Stimulated activated CD4-positive, alpha-beta T cell treated with anti-CD3 and anti-CD28 coated beads, Interleukin-12 subunit alpha, Interleukin-12 subunit beta, amount 100 ng/mL, for 4 hours (primary cell): ENCODE results near the gene WNT9A.

Experiments
- DNase-seq: peaks from one replicate; pipeline ENCODE4 v3.0.0-alpha.2; 2020

The WNT9A gene

GRCh38 chr1:227907439-227908015 is 40.2 kb downstream of the WNT9A start:
- no peak for DNase-seq

DNA sequence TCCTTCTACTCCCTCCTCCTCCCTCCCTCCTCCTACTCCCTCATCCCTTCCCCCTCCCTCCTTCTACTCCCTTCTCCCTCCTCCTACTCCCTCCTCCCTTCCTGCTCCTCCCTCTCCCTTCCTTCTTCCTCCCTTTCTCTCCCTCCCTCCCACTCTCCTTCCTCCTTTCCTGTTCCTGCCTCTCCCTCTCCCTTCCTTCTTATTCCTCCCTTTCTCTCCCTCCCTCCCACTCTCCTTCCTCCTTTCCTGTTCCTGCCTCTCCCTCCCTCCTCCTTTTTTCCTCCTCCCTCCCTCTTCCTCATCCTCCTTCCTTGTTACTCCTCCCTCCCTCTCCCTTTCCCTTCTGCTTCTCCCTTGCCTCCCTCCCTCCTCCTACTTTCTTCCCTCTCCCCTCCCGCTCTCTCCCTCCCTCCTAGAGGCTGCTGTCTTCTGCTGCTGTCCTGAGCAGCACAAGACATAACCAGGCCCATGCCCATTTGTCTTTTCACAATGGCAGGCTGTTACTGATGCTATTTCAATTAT is 41.1 kb downstream of the WNT9A start:
- DNase-seq = no peak

GRCh38 chr1:227905573-227906487 is 41.9 kb downstream of the WNT9A start:
- DNase-seq = no peak

GRCh38 chr1:227904541-227905335 is 43.0 kb downstream of the WNT9A start:
- DNase-seq = no peak

- no peak for DNase-seq
These were observed 43.9 kb downstream of the WNT9A start for GRCh38 chr1:227903614-227904501.

DNA sequence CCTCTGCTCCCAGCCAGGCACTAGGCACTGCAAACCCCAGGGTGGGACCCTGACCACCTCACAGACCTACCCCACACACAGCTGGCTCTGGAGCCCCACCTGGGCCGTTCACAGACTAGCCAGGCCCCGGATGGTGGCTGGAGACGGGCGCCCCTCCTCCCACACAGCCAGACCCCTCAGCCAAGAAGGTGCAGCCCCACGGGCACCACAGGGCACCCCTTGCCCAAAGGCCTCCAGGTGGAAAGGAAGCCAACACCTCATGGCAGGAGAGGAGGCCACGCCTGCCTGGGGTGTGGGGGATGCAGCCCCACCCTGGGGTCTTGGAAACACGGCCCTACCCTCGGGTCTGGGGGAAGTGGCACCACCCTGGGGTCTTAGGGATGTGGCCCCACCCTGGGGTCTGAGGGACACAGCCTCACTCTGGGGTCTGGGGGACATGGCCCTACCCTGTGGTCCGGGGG is 44.6 kb downstream of the WNT9A start:
- DNase-seq = no peak

DNA sequence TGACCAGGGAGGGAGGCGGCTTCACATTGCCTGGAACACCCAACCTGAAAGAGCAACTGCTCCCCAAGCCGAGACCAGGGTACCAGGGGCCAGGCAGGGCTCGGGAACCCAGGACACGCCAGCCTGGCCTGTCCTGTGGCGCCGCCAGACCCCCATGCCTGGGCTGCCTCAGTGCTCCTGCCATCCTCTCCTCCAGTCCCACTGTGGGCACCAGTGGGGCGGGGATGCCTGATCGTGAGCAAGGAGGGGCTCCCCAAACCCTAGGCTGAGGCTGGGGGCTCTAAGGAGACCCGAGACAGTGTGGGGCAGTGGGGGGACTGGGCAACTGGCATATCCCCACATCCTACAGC is 45.1 kb downstream of the WNT9A start:
- DNase-seq = no peak

DNA sequence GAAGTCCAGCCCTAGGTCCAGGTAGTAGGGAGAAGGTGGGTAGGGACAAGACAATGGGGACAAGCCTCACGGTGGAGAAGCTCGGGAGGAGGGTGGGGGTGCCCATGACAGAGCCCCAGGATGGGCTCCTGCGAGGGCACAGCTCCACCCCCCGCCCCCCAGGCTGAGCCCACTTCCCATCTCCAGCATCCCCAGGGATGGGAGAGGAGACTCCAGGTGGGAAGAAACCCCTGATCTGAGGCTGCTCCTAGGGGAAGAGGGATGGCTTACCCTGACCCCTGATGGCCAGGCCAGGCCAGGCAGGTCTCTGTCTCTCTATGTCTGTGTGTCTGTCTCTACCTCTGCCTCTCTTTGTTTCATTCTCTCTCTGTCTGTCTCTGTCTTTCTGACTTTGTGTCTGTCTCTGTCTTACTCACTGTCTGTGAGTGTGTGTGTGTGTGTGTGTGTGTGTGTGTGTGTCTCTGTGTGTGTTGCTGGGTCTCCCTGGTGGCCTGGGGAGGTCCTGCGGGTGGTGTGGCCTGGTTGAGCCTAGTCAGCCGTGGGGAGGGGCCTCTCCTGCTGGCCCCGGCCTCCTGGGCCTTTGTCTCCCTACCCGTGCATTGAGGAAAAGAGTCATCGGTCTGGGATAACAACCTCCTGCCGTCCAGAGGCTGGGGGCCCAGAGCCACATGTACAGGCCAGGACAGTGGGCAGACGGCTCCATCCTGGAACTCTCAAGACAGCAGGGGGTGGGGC is 45.7 kb downstream of the WNT9A start:
- no peak for DNase-seq

DNA sequence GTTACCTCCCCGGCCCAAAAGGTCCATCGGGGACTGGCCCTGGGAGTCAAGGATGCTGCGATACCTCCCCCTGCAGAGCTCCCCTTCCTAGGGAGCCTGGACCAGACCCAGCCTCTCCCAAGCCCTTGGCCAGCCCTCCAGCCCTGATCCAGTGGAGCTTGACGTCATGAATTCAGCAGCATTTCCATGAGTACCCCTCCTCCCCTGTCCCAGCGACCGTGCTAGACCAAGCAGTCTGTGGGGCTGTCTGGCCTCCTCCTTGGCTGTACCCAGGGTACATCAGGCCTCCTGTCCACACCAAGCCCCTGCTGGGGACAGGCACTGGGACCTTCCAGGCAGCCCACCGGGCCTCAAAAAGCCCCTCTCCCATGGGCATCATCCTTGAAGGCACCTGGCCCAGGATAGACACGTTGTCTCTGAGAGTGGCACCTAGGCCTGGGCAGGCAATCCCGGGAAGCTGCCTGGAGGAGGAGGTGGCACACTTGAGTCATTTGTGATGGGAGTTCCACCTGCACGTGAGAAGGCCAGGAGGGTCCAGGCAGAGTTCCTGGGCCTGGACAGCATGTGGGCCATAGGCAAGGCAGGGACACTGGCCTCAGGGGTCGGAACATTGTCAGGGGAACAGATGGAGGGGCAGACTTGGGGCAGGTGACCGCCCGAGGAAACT is 46.4 kb downstream of the WNT9A start:
- DNase-seq = no peak

- DNase-seq = no peak
These were observed 47.1 kb downstream of the WNT9A start for GRCh38 chr1:227900571-227901051.

DNA sequence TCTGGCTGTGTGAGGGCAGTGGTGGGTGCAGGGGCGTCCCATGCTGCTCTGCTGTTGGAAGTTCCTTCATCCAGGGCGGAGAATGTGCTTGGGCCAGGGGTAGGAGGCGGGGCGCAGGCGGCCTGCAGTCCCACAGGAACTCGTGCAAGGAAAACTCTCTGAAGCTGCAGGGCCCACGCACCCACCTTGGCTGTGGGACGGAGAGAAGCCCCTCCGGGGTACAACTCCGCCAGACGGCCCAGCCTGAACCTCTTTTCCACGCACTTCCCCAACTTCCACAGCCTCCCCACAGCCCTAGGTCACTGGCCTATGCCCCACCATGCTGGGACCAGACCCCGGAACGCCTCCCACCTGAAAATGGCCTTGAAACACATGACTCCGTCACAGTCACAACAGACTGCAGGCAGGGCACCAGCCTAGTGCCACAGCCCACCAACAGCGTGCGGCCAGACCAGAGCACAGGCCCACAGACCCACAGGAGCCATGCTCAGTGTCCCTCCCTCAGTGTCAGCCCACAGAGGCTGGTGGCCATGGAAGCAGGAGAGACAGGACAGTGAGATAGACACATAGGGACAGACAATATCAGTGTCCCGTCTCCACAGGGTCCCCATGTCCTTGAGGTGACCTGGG is 47.8 kb downstream of the WNT9A start:
- DNase-seq = no peak

DNA sequence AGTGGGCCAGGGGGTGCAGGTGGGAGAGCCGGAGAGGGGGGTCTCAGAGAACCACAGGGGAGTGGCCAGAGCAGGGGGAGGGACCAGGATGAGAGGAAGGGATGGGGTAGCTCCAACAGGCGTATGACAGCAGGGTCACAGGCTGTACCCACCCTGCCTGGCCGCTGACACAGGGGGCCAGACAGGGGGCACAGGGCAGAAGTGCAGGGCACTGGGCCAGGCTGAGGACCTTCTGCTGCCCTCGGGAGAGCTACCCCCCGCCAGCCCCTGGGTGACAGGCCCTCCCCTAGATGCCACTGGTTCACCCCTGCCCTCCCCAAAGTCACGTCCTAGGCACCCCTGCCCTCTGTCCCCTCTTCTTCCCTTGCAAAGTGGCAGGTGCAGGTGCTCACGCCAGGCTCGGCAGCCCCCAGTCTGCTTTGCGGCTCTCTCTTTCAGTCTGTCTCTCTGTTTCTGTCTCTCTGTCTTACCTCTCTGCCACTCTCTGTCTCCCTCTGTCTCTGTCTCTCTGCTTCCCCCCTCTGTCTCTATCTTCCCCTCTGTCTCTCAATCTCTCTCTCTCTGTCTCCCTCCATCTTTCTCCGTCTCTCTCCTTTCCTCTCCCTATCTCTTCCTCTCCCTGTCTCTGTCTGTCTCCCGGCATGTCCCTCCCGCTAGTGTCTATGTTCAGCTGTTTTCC is 48.5 kb downstream of the WNT9A start:
- DNase-seq = no peak

GRCh38 chr1:227898502-227899140 is 49.1 kb downstream of the WNT9A start:
- no peak for DNase-seq

DNA sequence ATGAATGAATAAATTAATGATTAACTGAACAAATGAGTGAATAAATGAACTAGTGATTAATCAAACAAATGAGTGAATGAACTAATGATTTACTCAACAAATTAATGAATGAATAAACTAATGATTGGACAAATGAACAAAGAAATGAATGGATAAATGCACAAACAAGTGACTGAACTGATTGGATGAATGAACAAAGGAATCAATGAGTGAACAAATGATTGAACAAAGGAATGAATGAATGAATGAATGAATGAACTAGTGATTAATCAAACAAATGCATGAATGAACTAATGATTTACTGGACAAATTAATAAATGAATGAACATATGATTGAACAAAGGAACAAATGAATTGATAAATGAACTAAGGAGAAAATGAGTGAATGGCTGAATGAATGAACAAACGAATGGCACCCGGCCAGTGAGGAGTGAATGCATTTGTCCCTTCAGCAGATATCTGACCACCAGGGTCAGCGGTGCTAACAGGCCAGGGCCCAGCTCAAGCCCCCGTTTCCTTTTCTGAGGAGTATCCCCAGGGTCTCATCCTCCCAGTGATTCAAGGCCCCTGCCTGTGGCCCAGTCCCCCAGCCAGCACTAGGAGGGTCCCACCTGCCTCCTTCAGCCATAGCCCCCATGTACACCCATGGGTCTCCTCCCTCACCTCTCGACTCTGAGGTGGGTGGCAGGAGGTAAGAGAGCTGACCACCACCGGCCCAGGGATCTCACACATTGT is 49.9 kb downstream of the WNT9A start:
- no peak for DNase-seq

DNA sequence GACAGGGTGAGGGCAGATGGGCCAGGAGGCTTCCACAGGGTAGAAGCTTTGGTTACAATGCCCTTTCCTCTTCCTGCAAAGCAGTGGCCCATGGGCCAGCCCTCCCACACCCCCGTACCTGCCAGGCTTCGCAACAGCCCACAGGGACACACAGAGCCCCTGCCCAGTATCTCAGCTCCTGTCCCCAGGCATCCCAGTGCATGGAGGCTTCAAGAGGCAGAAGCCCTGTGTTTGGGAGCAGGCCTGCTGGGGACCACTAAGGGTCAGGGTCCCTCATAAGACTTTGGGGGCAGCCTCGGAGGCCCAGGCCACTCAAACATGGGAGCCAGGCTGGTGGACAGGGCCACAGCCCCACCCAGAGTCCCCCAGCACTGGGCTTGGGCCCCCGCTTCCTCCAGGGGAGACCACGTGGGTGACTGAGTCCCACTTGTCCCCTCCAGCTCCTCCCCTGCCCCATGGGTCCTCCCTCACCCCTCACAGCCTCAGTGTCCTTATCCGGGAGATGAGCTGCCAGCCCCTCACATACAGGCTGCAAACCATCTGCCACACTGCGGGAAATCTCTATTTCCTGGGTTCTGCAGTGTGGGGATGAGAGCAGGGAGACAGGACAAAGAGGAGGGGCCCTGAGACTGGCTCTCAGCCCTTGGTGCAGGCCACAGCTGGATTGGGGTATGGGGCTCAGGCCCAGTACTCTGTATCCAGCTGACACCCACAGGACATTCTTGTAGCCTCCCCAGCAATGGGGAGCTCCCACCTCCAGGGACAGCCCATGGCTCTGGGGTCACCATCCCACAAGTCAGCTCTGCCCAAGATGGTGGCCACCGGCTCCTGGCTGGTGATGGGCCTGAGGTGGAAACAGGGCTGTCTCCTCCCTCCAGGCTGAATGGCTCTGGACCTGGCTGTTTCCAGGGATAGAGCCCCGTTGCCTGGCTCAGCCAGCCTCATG is 50.7 kb downstream of the WNT9A start:
- no peak for DNase-seq

DNA sequence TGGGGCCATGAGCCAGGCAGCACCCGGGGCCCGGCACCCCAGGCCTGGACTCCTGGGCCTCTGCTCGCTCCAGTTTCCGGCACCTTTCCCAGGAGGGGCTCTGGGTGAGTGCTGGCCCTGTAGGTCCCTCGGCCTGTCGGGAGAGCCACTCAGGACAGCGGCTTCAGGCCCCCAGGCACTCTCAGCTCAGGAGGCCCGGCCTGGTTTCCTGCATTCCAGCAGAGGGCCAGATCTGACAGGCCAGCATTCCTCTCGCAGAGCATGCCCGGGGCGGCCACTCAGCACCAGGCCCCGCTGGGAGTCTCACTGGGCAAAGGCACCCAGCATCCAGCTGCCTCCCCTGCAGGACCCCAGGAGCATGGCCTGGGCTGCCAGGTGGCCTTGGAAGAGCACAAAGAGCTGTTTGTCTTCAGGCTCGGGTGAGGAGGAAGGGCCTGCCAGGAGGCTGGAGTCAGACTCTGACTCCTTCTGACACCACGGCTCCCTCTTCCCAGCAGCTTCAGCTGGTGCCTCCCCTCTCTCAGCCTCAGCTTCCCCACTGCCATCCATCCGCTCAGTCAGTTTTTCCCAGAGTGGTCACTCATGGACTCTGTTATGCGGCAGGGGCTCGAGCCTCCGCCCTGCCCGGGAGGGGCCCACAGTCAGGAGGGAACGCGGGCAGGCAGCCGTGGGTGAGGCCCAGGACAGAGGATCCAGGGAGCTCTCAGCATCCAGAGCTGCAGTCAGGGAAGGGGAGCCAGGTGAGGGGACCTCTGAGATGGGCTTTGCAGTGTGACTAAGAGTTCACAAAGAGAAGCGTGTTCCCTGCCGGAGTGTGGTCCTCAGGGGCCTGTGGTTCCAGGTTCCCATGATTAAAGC is 51.7 kb downstream of the WNT9A start:
- no peak for DNase-seq
